ENCODE data around the gene RNF157. TPM values are rescaled to one million over a fixed set of nuclear protein-coding genes. Genes with fewer than 3 reads are reported as not detected.

The RNF157 gene
- total and polyA plus RNA-seq, 9 of the 15 experiments (the other 6 are each of a cell fraction or from before 2014, with no cell fraction given), result 8.1 to 31.7 (median 20.8) TPM

DNA sequence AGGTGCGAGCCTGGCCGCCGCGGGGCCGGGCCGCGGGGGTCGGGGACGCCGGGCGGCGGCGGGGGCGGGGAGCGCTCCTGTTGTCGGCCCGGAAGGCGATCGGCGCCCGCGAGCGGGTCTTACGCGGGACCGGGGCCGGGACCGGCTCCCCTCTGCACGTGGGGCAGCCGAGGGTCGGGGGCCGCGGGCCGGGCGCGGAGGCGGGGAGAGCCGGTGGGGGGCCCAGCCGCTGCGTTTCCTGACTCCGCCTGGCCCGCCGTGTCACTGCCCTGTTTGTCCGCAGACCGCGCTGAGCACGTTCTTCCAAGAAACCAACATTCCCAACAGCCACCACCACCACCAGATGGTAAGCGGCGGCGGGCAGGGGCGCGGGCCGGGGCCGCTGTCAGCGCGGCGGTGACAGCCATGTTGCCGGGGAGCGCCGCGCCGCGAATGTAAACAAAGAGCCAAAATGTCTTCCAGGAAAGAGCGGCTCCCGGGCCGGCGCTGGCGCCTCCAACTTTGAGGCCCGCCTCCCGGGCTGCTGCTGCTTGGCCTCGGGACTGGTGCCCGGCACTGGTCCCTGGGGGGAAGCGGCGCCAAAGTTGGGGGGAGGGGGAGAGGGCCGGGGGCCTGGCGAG, 25.4 kb upstream of the RNF157 start (continued):
- TF ChIP-seq, protein P1, sequence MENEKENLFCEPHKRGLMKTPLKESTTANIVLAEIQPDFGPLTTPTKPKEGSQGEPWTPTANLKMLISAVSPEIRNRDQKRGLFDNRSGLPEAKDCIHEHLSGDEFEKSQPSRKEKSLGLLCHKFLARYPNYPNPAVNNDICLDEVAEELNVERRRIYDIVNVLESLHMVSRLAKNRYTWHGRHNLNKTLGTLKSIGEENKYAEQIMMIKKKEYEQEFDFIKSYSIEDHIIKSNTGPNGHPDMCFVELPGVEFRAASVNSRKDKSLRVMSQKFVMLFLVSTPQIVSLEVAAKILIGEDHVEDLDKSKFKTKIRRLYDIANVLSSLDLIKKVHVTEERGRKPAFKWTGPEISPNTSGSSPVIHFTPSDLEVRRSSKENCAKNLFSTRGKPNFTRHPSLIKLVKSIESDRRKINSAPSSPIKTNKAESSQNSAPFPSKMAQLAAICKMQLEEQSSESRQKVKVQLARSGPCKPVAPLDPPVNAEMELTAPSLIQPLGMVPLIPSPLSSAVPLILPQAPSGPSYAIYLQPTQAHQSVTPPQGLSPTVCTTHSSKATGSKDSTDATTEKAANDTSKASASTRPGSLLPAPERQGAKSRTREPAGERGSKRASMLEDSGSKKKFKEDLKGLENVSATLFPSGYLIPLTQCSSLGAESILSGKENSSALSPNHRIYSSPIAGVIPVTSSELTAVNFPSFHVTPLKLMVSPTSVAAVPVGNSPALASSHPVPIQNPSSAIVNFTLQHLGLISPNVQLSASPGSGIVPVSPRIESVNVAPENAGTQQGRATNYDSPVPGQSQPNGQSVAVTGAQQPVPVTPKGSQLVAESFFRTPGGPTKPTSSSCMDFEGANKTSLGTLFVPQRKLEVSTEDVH (IDR thresholded peaks at IDR 0.05; ENCODE audit: low read depth, partially characterized antibody), result no peak
- TF ChIP-seq SIN3A (IDR thresholded peaks at IDR 0.05; ENCODE audit: borderline replicate concordance in 2 of 2, control insufficient read depth in 1 of 2, low read depth in 2 of 2, low read length in 2 of 2) (peak; percentile 54; a peak in 3 of 4 replicates), ZNF57 (CRISPR knock-in tag; IDR thresholded peaks at IDR 0.05) (no peak), FUS (optimal IDR thresholded peaks at IDR 0.05; ENCODE audit: low read depth, low read length) (no peak), FOXM1 (IDR thresholded peaks at IDR 0.05; ENCODE audit: low read depth) (no peak), FOXM1 (CRISPR knock-in tag; IDR thresholded peaks at IDR 0.05; ENCODE audit: low read depth) (no peak), PTBP1 (IDR thresholded peaks at IDR 0.05; ENCODE audit: low read depth, low read length) (no peak), GATA2 (CRISPR knock-in tag; IDR thresholded peaks at IDR 0.05) (no peak), TCF3 (CRISPR knock-in tag; IDR thresholded peaks at IDR 0.05) (no peak), FOXA1 (IDR thresholded peaks at IDR 0.05; ENCODE audit: borderline replicate concordance) (no peak), E2F3 (CRISPR knock-in tag; IDR thresholded peaks at IDR 0.05) (peak; percentile 48; the same call in 1 of the 2 replicates), ZNF778 (CRISPR knock-in tag; IDR thresholded peaks at IDR 0.05) (no peak), YY1 (IDR thresholded peaks at IDR 0.05; ENCODE audit: borderline replicate concordance in 1 of 3, control insufficient read depth in 1 of 3, extremely low read depth in 1 of 3, insufficient read depth in 3 of 3, insufficient read length in 1 of 3, insufficient replicate concordance in 2 of 3, low read depth in 1 of 3, low read length in 2 of 3) (peak; percentile 59 to 94 (median 89)), NEUROD1 (IDR thresholded peaks at IDR 0.05; ENCODE audit: borderline replicate concordance, low read depth, low read length, partially characterized antibody) (no peak), ETS2 (tag; IDR thresholded peaks at IDR 0.05; ENCODE audit: borderline replicate concordance, poor library complexity, severe bottlenecking) (no peak), FOXK2 (conservative IDR thresholded peaks at IDR 0.05 in 1 of 2, IDR thresholded peaks at IDR 0.05 in 1 of 2; ENCODE audit: low read depth in 2 of 2) (peak; percentile 94 to 95), ZNF41 (CRISPR knock-in tag; conservative IDR thresholded peaks at IDR 0.05) (no peak), ZNF780A (CRISPR knock-in tag; IDR thresholded peaks at IDR 0.05) (no peak), ZNF133 (CRISPR knock-in tag; IDR thresholded peaks at IDR 0.05) (0 out of 2 replicates have a peak, but pooled peaks have one; percentile 20), CREB1 (IDR thresholded peaks at IDR 0.05) (no peak), CREB1 (CRISPR knock-in tag; IDR thresholded peaks at IDR 0.05) (peak; percentile 20; the same call in 1 of the 2 replicates), NFATC3 (IDR thresholded peaks at IDR 0.05) (no peak)
- TF ChIP-seq, protein P2, sequence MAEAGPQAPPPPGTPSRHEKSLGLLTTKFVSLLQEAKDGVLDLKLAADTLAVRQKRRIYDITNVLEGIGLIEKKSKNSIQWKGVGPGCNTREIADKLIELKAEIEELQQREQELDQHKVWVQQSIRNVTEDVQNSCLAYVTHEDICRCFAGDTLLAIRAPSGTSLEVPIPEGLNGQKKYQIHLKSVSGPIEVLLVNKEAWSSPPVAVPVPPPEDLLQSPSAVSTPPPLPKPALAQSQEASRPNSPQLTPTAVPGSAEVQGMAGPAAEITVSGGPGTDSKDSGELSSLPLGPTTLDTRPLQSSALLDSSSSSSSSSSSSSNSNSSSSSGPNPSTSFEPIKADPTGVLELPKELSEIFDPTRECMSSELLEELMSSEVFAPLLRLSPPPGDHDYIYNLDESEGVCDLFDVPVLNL (CRISPR knock-in tag; IDR thresholded peaks at IDR 0.05; ENCODE audit: low read depth), result 0 out of 2 replicates have a peak, but pooled peaks have one; percentile 23
- TF ChIP-seq, protein P3, sequence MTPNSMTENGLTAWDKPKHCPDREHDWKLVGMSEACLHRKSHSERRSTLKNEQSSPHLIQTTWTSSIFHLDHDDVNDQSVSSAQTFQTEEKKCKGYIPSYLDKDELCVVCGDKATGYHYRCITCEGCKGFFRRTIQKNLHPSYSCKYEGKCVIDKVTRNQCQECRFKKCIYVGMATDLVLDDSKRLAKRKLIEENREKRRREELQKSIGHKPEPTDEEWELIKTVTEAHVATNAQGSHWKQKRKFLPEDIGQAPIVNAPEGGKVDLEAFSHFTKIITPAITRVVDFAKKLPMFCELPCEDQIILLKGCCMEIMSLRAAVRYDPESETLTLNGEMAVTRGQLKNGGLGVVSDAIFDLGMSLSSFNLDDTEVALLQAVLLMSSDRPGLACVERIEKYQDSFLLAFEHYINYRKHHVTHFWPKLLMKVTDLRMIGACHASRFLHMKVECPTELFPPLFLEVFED (CRISPR knock-in tag; conservative IDR thresholded peaks at IDR 0.05), result no peak
